Subcutaneous adipose tissue (tissue), 4 donors: ENCODE results near the gene SKI. TPM values are rescaled to one million over a fixed set of nuclear protein-coding genes. Genes with fewer than 3 reads are reported as not detected.

Experiments
- total RNA-seq, 4 donors: library from RNA; depleted of rRNA; stranded (reverse); fragments of >200 nt; gene quantifications; one replicate each; pipeline ENCODE4 v1.1.0, GENCODE V29; 2016
- TF ChIP-seq, protein P1 (sequence below): fragments of 450-650 bp; IDR thresholded peaks from one replicate; pipeline ENCODE4 v1.5.1; 2016; ENCODE audit warnings: low read depth, mild to moderate bottlenecking, control low read depth, antibody characterized with exemption, moderate library complexity

Gene SKI
- total RNA-seq, 4 donors from 2014 or later, result 24.3 to 67.6 (median 27.8) TPM

DNA sequence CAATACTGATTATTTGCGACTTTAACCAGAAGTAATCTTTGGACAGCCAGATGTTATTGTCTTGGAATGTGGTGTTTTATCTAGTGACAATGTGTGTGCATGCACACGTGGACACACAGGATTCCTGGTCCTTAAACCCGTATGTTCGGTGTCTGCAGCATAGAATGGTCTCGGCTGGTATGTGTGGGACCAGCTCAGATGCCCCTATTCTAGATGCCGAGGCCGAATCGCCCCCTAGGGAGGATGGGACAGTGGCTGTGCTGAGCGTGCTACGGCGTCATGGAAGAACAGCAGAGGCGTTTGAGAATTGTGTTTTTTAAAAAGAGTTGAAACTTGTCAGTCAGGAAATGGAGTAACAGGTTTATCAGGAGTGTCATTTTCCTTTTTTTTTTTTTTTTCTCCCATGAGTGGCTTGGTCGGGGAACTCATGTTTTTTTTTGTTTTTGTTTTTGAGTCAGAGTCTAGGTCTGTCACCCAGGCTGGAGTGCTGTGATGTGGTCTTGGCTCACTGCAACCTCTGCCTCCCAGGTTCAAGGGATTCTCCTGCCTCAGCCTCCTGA, 30.1 kb downstream of the SKI start:
- TF ChIP-seq, protein P1, sequence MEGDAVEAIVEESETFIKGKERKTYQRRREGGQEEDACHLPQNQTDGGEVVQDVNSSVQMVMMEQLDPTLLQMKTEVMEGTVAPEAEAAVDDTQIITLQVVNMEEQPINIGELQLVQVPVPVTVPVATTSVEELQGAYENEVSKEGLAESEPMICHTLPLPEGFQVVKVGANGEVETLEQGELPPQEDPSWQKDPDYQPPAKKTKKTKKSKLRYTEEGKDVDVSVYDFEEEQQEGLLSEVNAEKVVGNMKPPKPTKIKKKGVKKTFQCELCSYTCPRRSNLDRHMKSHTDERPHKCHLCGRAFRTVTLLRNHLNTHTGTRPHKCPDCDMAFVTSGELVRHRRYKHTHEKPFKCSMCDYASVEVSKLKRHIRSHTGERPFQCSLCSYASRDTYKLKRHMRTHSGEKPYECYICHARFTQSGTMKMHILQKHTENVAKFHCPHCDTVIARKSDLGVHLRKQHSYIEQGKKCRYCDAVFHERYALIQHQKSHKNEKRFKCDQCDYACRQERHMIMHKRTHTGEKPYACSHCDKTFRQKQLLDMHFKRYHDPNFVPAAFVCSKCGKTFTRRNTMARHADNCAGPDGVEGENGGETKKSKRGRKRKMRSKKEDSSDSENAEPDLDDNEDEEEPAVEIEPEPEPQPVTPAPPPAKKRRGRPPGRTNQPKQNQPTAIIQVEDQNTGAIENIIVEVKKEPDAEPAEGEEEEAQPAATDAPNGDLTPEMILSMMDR, result no peak

DNA sequence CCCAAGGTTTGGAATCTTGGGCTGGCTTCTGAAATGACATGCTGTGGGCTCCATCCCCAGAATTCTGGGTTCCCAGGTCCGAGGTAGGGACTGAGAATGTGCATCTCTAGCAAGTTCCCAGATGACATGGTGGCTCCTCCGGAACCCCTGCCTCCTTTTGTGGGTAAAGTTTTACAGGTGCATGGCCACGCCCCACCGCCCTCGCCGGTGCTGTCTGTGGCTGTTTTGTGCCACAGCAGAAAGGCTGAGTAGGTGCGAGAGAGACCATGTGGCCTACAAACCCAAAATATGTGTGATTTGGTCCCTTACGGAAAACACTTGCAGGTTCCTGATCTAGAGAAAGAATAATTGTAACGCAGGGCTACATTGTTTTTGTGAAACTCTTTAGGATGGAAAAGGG, 30.9 kb downstream of the SKI start:
- TF ChIP-seq, protein P1, result no peak

DNA sequence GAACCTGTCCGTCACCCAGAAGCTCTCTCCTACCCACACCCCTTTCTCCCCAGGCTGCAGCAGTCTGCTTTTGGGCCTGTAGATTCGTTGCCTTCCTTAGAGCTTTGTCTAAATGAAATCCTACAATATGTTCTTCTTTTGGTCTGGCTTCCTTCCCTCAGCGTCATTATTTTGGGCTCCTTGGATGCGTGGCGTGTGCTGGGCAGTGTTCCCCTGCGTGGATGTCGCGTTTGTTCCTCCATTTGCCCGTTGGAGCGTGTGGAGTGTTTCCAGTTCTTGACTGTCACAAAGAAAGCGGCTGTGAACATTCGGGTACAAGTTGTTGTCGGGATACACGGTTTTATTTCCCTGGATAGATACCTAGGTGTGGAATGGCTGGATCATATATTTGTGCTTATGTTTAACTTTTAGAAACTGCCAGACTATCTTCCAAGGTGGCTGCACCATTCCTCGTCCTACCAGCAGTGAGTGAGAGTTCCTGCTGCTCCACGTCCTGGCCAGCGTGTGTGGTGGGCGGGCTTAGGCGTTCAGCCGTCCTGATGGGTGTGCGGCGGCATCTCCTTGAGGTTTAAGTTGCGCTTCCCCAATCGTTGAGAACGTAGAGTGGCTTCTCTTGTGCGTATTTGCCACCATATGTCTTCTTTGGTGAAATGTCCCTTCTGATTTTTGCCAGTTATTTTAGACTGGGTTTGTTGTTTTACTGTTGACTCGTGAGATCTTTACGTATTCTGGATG, 31.7 kb downstream of the SKI start:
- TF ChIP-seq, protein P1, result no peak

DNA sequence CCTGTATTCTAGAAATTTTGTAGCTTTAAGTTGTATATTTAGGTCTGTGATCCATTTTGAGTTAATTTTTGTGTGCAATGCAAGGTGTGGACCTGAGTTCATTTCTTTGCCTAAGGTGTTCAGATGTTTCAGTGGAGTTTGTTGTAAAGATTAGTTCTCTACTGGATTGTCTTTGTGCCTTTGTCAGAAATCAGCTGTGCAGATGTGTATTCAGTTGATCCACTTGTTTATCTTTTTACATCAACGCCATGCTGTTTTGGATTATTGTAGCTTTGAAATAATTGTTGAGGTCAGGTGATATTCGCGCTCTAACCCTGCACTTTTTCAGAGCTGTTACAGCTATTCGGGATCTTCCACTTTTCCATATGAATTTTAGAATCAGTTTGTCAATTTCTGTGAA, 32.8 kb downstream of the SKI start:
- TF ChIP-seq, protein P1, result no peak

DNA sequence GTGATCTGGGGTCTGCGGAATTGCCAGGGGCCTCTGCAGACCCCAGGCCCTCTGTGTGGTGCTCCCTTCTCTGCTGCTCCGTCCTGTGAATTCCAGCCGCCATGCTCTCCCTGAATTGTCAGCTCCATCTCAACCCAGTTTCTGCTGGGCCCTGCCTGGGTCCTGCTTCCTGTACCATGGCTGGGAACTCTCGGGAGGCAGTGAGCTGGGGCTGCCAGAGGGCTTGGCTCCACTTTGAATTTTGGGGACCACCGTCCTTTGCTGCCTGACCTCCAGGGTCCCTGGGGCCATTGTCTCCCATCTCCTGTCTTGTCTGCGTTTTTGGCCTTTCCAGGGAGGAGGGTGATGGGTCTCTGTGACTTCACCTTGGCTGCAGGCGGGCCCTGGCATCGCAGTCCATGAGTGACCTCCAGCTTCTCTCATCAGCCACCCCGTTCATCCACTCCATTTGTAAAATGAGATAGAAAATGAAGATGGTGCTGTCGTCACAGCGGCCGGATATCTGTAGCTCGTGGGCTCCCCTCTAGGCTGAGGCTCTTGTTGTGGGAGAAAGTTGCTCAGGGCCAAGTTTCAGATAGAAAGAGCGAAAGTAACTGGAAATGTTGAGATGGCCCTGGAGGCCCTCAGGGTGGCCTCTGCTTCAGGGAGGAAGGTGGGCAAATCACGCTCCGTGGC, 38.3 kb downstream of the SKI start:
- TF ChIP-seq, protein P1, result no peak

DNA sequence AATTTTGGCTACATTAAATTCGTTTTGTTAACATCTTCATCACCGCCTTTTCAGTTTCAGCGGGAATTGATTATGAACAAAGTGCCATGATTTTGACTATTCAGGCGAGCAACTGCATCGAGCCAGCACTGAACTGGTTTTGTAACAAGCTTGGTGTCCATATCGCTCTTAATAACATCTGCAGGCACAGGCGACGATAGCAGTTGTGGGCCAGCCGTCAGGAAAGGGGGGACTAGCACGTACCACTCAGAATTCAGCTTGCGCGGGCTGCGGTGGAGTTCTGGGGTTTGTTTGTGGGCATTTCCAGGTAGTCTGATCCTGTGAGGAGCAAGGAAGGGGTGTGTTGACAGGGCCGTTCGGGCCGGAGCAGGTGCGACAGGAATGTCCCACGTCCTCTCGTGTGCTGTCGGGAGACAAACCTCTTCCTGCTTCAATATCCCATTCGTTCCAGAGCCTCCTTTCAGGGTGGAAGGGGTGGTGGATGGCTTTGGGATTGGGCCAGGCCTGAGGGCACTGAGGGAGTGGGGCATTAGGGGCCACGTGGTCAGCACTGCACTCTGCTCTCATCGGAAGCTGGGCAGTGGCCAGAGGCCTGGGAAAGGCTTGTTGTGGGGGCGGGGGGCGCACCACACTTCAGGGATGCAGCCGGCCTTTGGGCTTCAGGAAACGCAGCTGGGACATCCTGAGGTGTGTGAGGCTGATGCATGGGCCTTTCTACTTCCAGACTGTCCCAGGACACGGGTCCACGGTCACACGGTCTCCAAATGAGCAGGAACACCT, 39.1 kb downstream of the SKI start:
- TF ChIP-seq, protein P1, result no peak

DNA sequence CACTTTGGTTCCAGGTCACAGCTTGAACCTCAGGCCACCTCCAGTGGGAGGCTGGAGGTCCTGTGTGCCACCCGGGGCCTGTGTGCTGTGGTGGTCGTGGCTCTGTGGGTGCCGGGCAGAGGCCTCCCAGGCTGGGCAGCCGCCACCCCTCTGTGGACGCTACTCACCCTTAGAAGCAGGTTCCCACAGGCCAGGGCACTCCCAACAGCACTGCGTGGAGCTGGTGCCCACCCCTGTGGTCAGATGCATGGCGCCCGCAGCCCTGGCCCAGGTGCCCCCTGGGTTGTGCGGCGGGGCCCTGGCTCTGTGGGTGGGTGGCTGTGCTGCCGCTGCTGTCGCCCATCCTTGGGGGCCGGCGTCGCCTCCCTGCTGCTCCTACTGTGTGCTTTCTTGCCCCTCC, 39.7 kb downstream of the SKI start:
- TF ChIP-seq, protein P1, result no peak
